ENCODE results near the gene ADRA1B.

Gene ADRA1B

DNA sequence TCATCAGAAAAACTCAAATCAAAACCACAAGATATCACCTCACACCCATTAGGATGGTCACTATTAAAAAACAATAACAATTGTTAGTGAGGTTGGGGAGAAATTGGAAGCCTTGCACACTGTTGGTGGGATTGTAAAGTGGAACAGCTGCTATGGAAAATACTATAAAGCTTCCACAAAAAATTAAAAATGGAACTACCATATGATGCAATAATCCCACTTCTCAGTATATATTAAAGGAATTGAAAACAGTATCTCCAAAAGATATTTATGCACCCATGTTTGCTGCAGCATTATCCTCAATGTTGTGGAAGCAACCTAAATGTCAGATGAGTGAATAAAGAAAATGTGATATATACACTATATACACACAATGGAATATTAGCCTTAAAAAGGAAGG lies 14.5 kb upstream of the ADRA1B start:
- no peak for DNase-seq (ENCODE audit: low read depth in 2 of 2)

DNA sequence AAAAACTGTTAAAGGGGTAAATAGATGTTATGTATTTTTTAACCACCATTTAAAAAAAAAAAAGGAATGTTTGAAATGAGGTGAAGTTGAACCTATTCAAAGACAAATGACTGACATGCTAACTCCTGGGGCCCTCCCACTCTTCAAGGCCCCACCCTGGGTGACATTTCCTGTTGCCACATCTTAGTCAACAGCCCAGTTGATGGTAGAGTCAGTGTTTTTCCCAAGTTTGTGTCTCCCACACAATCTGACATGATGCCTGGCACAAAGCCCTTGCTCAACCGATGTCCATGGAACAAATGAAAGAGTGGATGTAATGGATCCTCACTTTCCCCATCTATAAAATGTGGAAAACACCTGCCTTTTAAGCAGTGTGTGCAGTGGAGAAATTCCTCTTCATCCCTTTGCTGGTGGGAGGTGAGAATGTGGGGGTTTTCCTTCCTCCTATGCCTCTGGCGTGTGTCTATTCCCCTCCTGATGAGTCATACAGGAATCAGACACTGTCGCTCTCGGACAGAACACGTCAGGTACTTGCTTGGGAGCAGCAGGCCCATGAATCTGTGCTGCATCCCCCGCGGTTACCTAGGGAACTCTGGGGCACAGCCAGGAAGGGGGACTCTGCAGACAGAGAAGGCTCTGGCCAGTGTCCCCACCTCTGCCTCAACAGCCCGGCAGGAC lies 13.7 kb upstream of the ADRA1B start:
- DNase-seq (ENCODE audit: low read depth in 2 of 2) = no peak

DNA sequence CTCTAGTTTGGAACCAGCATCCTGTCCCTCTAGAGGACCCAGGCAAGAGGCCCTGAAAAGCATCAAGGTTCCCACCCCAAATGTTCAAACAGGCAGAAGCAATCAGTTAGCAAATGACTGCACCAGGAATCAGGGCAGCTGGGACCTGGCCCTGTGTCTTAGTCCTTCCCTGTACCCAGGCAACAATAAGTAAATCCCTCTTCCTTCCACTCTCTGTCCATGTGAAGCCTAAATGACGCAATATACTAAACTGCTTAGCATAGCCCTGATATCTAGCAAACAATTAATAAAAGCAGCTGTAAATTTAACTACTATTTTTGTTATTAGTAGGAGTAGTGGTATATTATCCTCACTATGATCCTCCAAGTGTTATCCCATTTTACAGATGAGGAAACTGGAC lies 13.2 kb upstream of the ADRA1B start:
- DNase-seq (ENCODE audit: low read depth in 2 of 2) = no peak

GRCh38 chr5:159904874-159905273 lies 11.4 kb upstream of the ADRA1B start:
- DNase-seq (ENCODE audit: low read depth in 2 of 2) = no peak

GRCh38 chr5:159905496-159905895 lies 10.8 kb upstream of the ADRA1B start:
- DNase-seq (ENCODE audit: low read depth in 2 of 2) = no peak

GRCh38 chr5:159906463-159906862 lies 9.8 kb upstream of the ADRA1B start:
- no peak for DNase-seq (ENCODE audit: low read depth in 2 of 2)

- no peak for DNase-seq (ENCODE audit: low read depth in 2 of 2)
Observed at GRCh38 chr5:159906943-159907342, 9.3 kb upstream of the ADRA1B start.

GRCh38 chr5:159907689-159908590 lies 8.3 kb upstream of the ADRA1B start:
- no peak for DNase-seq (ENCODE audit: low read depth in 2 of 2)

GRCh38 chr5:159908591-159908940 lies 7.7 kb upstream of the ADRA1B start:
- DNase-seq (ENCODE audit: low read depth in 2 of 2) = no peak

GRCh38 chr5:159909126-159909525 lies 7.2 kb upstream of the ADRA1B start:
- DNase-seq (ENCODE audit: low read depth in 2 of 2) = no peak

DNA sequence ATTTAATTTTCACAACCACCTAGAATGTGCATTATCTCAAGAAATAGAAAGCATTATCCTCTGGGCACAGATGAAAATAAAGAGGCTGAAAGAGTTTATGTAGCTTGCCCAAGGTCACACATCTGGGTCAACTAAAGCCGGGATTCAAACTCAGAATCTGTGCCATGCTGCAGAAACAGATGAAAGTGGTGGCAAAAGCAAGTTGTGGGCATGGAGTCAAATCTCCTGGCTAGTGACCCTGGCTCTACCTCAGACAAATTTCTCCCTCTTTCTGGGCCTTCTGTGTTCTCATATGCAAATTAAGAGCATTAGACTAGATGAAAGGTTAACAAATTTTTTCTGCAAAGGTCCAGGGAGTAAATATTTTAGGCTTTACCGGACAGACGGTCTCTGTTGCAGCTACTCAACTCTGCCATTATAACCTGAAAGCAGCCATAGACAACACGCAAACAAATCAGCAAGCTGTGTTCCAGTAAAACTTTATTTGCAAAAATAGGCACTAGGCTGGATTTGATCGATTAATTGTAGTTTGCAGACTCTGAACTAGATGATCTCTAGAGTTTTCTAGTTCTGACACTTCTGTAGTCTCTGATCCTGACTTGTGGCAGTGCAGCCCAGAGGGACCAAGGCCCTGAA lies 6.0 kb upstream of the ADRA1B start:
- no peak for DNase-seq (ENCODE audit: low read depth in 2 of 2)

- no peak for DNase-seq (ENCODE audit: low read depth in 2 of 2)
Observed at GRCh38 chr5:159910843-159911229, 5.4 kb upstream of the ADRA1B start.

DNA sequence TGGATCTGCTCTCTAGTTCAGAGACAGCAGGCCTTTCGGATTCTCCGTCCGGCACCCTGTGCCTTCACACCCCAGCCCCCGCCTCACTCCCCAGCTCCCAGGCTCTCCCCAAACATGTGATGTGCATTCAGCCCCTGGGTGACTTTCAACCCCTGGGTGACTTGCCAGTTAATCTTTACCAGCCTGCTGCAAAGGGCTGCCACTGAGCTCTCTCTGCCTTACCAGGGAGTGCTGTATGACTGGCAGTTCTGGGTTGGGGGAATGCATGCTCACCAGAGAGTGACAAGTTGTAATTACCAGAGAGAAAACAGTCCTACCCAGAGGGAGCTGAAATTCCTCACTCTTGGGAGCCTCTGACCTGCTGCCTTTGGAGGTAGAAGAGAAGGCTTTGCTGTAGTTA lies 4.9 kb upstream of the ADRA1B start:
- DNase-seq (ENCODE audit: low read depth in 2 of 2) = no peak

- DNase-seq (ENCODE audit: low read depth in 2 of 2) = no peak
Observed at GRCh38 chr5:159912033-159912800, 4.1 kb upstream of the ADRA1B start.

DNA sequence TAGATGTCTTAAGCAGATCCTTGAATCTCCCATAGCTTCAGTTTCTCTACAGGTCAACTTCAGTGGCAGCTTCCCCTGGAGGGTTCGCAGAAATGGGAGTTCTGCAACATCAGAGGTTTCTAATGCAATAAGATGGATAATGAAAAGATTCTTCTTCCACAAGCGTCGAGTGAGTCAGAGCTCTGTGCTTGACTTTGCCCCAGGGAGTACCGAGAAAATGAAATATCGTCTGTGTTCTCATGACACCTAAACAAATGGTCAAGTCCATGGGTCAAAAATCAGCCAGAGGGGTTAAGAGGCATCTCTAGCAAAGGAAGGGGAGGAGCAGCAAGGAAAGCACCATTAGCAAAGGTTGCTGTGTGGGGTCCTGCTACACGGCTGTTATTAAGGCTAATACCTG lies 3.2 kb upstream of the ADRA1B start:
- DNase-seq (ENCODE audit: low read depth in 2 of 2) = no peak

DNA sequence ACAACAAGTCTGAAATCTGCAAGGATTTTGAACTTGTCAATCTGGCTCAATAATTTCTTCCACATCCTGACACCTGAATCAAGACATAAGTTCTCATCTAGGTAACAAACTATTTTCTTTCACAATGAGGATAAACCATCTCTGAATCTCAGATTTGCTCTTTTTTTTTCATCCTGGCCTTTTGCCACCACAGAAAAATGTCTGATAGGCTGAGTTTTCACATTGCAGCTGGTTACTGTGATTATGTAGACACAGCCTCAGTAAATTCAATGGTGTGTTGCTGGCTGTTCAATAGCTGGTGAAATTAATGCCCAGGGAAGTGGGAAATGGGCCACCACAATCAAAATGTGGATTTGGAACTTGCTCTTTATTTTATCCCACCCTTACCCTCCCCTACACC lies 2.8 kb upstream of the ADRA1B start:
- DNase-seq (ENCODE audit: low read depth in 2 of 2) = no peak

DNA sequence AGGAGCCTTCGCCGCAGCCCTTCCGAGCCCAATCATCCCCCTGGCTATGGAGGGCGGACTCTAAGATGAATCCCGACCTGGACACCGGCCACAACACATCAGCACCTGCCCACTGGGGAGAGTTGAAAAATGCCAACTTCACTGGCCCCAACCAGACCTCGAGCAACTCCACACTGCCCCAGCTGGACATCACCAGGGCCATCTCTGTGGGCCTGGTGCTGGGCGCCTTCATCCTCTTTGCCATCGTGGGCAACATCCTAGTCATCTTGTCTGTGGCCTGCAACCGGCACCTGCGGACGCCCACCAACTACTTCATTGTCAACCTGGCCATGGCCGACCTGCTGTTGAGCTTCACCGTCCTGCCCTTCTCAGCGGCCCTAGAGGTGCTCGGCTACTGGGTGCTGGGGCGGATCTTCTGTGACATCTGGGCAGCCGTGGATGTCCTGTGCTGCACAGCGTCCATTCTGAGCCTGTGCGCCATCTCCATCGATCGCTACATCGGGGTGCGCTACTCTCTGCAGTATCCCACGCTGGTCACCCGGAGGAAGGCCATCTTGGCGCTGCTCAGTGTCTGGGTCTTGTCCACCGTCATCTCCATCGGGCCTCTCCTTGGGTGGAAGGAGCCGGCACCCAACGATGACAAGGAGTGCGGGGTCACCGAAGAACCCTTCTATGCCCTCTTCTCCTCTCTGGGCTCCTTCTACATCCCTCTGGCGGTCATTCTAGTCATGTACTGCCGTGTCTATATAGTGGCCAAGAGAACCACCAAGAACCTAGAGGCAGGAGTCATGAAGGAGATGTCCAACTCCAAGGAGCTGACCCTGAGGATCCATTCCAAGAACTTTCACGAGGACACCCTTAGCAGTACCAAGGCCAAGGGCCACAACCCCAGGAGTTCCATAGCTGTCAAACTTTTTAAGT lies 819 bp downstream of the ADRA1B start:
- DNase-seq (ENCODE audit: low read depth in 2 of 2) = no peak

- DNase-seq (ENCODE audit: low read depth in 2 of 2) = no peak
Observed at GRCh38 chr5:159917994-159918393, 1.7 kb downstream of the ADRA1B start.

DNA sequence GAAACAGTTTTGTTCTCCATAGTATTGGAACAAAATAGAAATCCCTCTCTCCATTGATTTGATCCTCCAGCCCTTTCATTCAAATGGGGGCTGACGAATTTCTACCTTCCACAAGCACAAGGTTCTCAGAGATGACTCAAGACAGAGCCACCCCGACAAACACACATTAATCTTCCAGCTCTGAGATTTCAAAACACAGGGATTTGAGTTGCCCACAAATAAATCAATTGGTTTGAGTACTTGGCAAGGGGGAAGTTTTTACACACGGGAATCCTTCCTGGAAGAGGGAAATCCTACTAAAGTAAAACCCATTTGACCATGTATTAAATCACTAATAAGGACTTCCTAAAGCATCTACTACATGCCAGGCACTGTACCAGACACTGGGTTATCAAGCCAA lies 5.4 kb downstream of the ADRA1B start:
- no peak for DNase-seq (ENCODE audit: low read depth in 2 of 2)

- DNase-seq (ENCODE audit: low read depth in 2 of 2) = no peak
Observed at GRCh38 chr5:159923008-159923407, 6.7 kb downstream of the ADRA1B start.

All from stimulated activated CD8-positive, alpha-beta memory T cell treated with anti-CD3 and anti-CD28 coated beads, Interleukin-7, amount 100 ng/mL, for 1 hour (primary cell).